Naive thymus-derived CD8-positive, alpha-beta T cell (primary cell): Measurements from ENCODE around the gene PPP1R14C. TPM values are rescaled to one million over a fixed set of nuclear protein-coding genes. Genes with fewer than 3 reads are reported as not detected.

Source experiments
- ATAC-seq, 2 donors: fragments of 150-1000 bp; cut with Tn5 transposase in 1 of 2; sonication (Bioruptor Pico), chemical (Tn5 transposase) in 1 of 2; 1 replicate in 1 of 2; 2 replicates in 1 of 2; pipeline ENCODE4 v1.10.0; 2021; ENCODE audit warnings: mild to moderate bottlenecking in 2 of 2, moderate library complexity in 2 of 2
- POLR2A ChIA-PET: fragments of 350-600 bp; sonication (Branson Sonifier 250); formaldehyde crosslinking; loops from one replicate; lab custom pipeline; 2021; ENCODE audit warnings: antibody characterized with exemption; lab: Charles Lee
- DNase-seq, 10 donors: peaks; one replicate each; pipeline versions ENCODE4 v3.0.0 to v3.0.0-alpha.2; 2020 to 2022
- H3K27ac Mint-ChIP-seq, 10 donors: one replicate each; pipeline ENCODE4 v1.8.0; 2020 to 2022; ENCODE audit warnings: mild to moderate bottlenecking in 10 of 10, mixed read lengths in 10 of 10, moderate library complexity in 4 of 10, inconsistent platforms in 1 of 10
- H3K27me3 Mint-ChIP-seq, 5 donors: one replicate each; pipeline ENCODE4 v1.8.0; 2021 to 2022; ENCODE audit warnings: mixed read lengths in 5 of 5
- H3K36me3 Mint-ChIP-seq, 3 donors: one replicate each; pipeline ENCODE4 v1.8.0; 2020 to 2022; ENCODE audit warnings: mixed read lengths in 3 of 3, mild to moderate bottlenecking in 2 of 3, inconsistent platforms in 1 of 3
- H3K4me1 Mint-ChIP-seq, 4 donors: one replicate each; pipeline ENCODE4 v1.8.0; 2021 to 2022; ENCODE audit warnings: mixed read lengths in 4 of 4
- H3K4me3 Mint-ChIP-seq, 10 donors: one replicate each; pipeline ENCODE4 v1.8.0; 2020 to 2022; ENCODE audit warnings: mild to moderate bottlenecking in 10 of 10, mixed read lengths in 10 of 10, moderate library complexity in 6 of 10, inconsistent platforms in 1 of 10
- H3K9me3 Mint-ChIP-seq, 9 donors: one replicate each; pipeline ENCODE4 v1.8.0; 2020 to 2022; ENCODE audit warnings: mixed read lengths in 9 of 9, mild to moderate bottlenecking in 3 of 9, inconsistent platforms in 1 of 9, moderate library complexity in 1 of 9
- polyA plus RNA-seq, 3 donors: library from polyadenylated mRNA; unstranded; fragments of 300-500 nt; fragmentation: Illumina TruSeq; gene quantifications; one replicate each; pipeline ENCODE4 v1.2.3, GENCODE V29; 2021
- total RNA-seq, 8 experiments: library from RNA in 2 of 8; stranded (reverse) in 2 of 8; gene quantifications; one replicate each; pipeline ENCODE4 v1.2.3 and lab custom pipeline; 2021 to 2026

The PPP1R14C gene
- total and polyA plus RNA-seq, 5 experiments from 2014 or later, result 0.24 TPM; not detected in 4

GRCh38 chr6:150281767-150282166 is 138.9 kb downstream of the PPP1R14C start:
- peaks cover 0 to 5% (median 0%) of the 10 kb centered on the region in 9 donors for H3K9me3 Mint-ChIP-seq
- no peak overlapping the region for H3K4me3 Mint-ChIP-seq
- ATAC-seq, result no peak
- H3K36me3 Mint-ChIP-seq, result no peaks in the 10 kb centered on the region
- peaks cover 22 to 49% (median 37%) of the 10 kb centered on the region in 5 donors for H3K27me3 Mint-ChIP-seq
- no peaks in the 10 kb centered on the region for H3K4me1 Mint-ChIP-seq
- no peak for DNase-seq
- H3K27ac Mint-ChIP-seq, result no peak overlapping the region
- POLR2A ChIA-PET, result no interaction called here

GRCh38 chr6:150282806-150283205 is 140.0 kb downstream of the PPP1R14C start:
- Mint-ChIP-seq H3K4me1 (no peaks in the 10 kb centered on the region), H3K36me3 (no peaks in the 10 kb centered on the region), H3K27me3 (peaks cover 22 to 58% (median 41%) of the 10 kb centered on the region in 5 donors), H3K4me3 (no peak overlapping the region), H3K9me3 (peaks cover 0 to 5% (median 0%) of the 10 kb centered on the region in 9 donors), H3K27ac (no peak overlapping the region)
- DNase-seq, result no peak
- ATAC-seq, result no peak
- POLR2A ChIA-PET, result no interaction called here

- Mint-ChIP-seq H3K27me3 (peaks cover 26 to 56% (median 33%) of the 10 kb centered on the region in 5 donors), H3K27ac (no peak overlapping the region), H3K9me3 (peaks cover 0 to 5% (median 0%) of the 10 kb centered on the region in 9 donors), H3K36me3 (no peaks in the 10 kb centered on the region), H3K4me3 (no peak overlapping the region), H3K4me1 (no peaks in the 10 kb centered on the region)
- no peak for ATAC-seq
- DNase-seq, result no peak
- POLR2A ChIA-PET, result no interaction called here
Observed at GRCh38 chr6:150286460-150286859, 143.6 kb downstream of the PPP1R14C start.

- ATAC-seq, result no peak
- no peak for DNase-seq
- Mint-ChIP-seq H3K9me3 (peaks cover 0 to 5% (median 0%) of the 10 kb centered on the region in 9 donors), H3K4me1 (no peaks in the 10 kb centered on the region), H3K36me3 (no peaks in the 10 kb centered on the region), H3K4me3 (no peak overlapping the region), H3K27ac (no peak overlapping the region), H3K27me3 (peaks cover 27 to 56% (median 33%) of the 10 kb centered on the region in 5 donors)
- POLR2A ChIA-PET, result no interaction called here
Observed at GRCh38 chr6:150286912-150287311, 144.1 kb downstream of the PPP1R14C start.

GRCh38 chr6:150288456-150288855 is 145.6 kb downstream of the PPP1R14C start:
- Mint-ChIP-seq H3K36me3 (no peaks in the 10 kb centered on the region), H3K4me3 (no peak overlapping the region), H3K27ac (no peak overlapping the region), H3K4me1 (no peaks in the 10 kb centered on the region), H3K9me3 (peaks cover 0 to 3% (median 0%) of the 10 kb centered on the region in 9 donors), H3K27me3 (peaks cover 26 to 56% (median 28%) of the 10 kb centered on the region in 5 donors)
- POLR2A ChIA-PET, result no interaction called here
- ATAC-seq (no peak), DNase-seq (no peak)

- DNase-seq, result no peak
- ATAC-seq, result no peak
- Mint-ChIP-seq H3K9me3 (peaks cover 0 to 3% (median 0%) of the 10 kb centered on the region in 9 donors), H3K27me3 (peaks cover 21 to 53% (median 27%) of the 10 kb centered on the region in 5 donors), H3K4me3 (no peak overlapping the region), H3K4me1 (no peaks in the 10 kb centered on the region), H3K36me3 (no peaks in the 10 kb centered on the region), H3K27ac (peak overlapping the region in 1 of 10 donors; percentile 60)
- POLR2A ChIA-PET, result no interaction called here
Observed at GRCh38 chr6:150289454-150290071, 146.7 kb downstream of the PPP1R14C start.

GRCh38 chr6:150290429-150290828 is 147.6 kb downstream of the PPP1R14C start:
- ATAC-seq, result no peak
- peaks cover 14 to 45% (median 22%) of the 10 kb centered on the region in 5 donors for H3K27me3 Mint-ChIP-seq

GRCh38 chr6:150291968-150292710 is 149.3 kb downstream of the PPP1R14C start:
- ATAC-seq (no peak), DNase-seq (no peak)
- Mint-ChIP-seq H3K4me3 (no peak overlapping the region), H3K9me3 (peaks cover 0 to 15% (median 0%) of the 10 kb centered on the region in 9 donors), H3K36me3 (peaks cover 0 to under 1% (median 0%) of the 10 kb centered on the region in 3 donors), H3K27ac (no peak overlapping the region), H3K4me1 (no peaks in the 10 kb centered on the region), H3K27me3 (peaks cover 6 to 28% (median 12%) of the 10 kb centered on the region in 5 donors)
- POLR2A ChIA-PET, result no interaction called here

More at GRCh38 chr6:150290429-150290828, 147.6 kb downstream of the PPP1R14C start:
- peaks cover 0 to 3% (median 0%) of the 10 kb centered on the region in 9 donors for H3K9me3 Mint-ChIP-seq
- H3K27ac Mint-ChIP-seq, result no peak overlapping the region
- H3K4me1 Mint-ChIP-seq, result no peaks in the 10 kb centered on the region
- POLR2A ChIA-PET, result no interaction called here
- no peak overlapping the region for H3K4me3 Mint-ChIP-seq
- no peak for DNase-seq
- no peaks in the 10 kb centered on the region for H3K36me3 Mint-ChIP-seq

GRCh38 chr6:150293019-150293418 is 150.2 kb downstream of the PPP1R14C start:
- DNase-seq, result no peak
- Mint-ChIP-seq H3K4me1 (no peaks in the 10 kb centered on the region), H3K9me3 (peaks cover 0 to 24% (median 8%) of the 10 kb centered on the region in 9 donors), H3K36me3 (peaks cover 0 to 9% (median 3%) of the 10 kb centered on the region in 3 donors), H3K27me3 (peaks cover 8 to 28% (median 14%) of the 10 kb centered on the region in 5 donors), H3K4me3 (no peak overlapping the region), H3K27ac (no peak overlapping the region)
- POLR2A ChIA-PET, result no interaction called here
- ATAC-seq, result no peak

GRCh38 chr6:150293423-150294173 is 150.8 kb downstream of the PPP1R14C start:
- Mint-ChIP-seq H3K36me3 (peaks cover 0 to 10% (median 3%) of the 10 kb centered on the region in 3 donors), H3K4me1 (no peaks in the 10 kb centered on the region), H3K27me3 (peaks cover 7 to 28% (median 10%) of the 10 kb centered on the region in 5 donors), H3K27ac (no peak overlapping the region), H3K9me3 (peaks cover 0 to 26% (median 10%) of the 10 kb centered on the region in 9 donors), H3K4me3 (no peak overlapping the region)
- DNase-seq (no peak), ATAC-seq (no peak)
- POLR2A ChIA-PET, result no interaction called here

- Mint-ChIP-seq H3K9me3 (peaks cover 0 to 26% (median 10%) of the 10 kb centered on the region in 9 donors), H3K27me3 (peaks cover 1 to 17% (median 3%) of the 10 kb centered on the region in 5 donors), H3K27ac (no peak overlapping the region), H3K4me3 (no peak overlapping the region), H3K4me1 (no peaks in the 10 kb centered on the region), H3K36me3 (peaks cover 0 to 10% (median 3%) of the 10 kb centered on the region in 3 donors)
- ATAC-seq (no peak), DNase-seq (no peak)
- POLR2A ChIA-PET, result no interaction called here
Observed at GRCh38 chr6:150296890-150297289, 154.0 kb downstream of the PPP1R14C start.

- ATAC-seq (no peak), DNase-seq (no peak)
- no peak overlapping the region for H3K27ac Mint-ChIP-seq
- H3K36me3 Mint-ChIP-seq, result peaks cover 0 to 10% (median 3%) of the 10 kb centered on the region in 3 donors
- peaks cover 1 to 17% (median 2%) of the 10 kb centered on the region in 5 donors for H3K27me3 Mint-ChIP-seq
- H3K4me3 Mint-ChIP-seq, result no peak overlapping the region
- POLR2A ChIA-PET, result no interaction called here
- H3K4me1 Mint-ChIP-seq, result no peaks in the 10 kb centered on the region
- H3K9me3 Mint-ChIP-seq, result peaks cover 0 to 26% (median 10%) of the 10 kb centered on the region in 9 donors
Observed at GRCh38 chr6:150297327-150298029, 154.6 kb downstream of the PPP1R14C start.
